HepG2 (cell line): ENCODE results near the gene VEZF1. TPM values are rescaled to one million over a fixed set of nuclear protein-coding genes. Genes with fewer than 3 reads are reported as not detected.

Experiments used
- ATAC-seq: fragments of 200-7000 bp; cut with Tn5 transposase; 3 replicates; pipeline ENCODE4 v1.9.1; 2020; ENCODE audit warnings: mild to moderate bottlenecking, moderate library complexity
- BruUV-seq: library from RNA; stranded (reverse); fragments of 400-500 nt; replicated peaks from 2 replicates; lab custom pipeline; 2021; lab: Mats Ljungman, UMichigan
- CTCF ChIA-PET: fragments of 300-600 bp; formaldehyde crosslinking; extraction: SDS; loops from one replicate; lab custom pipeline; 2021; ENCODE audit warnings: low total read pairs, inconsistent platforms, low intra/inter-chr PET ratio; lab: Yijun Ruan, JAX
- POLR2A ChIA-PET: fragments of 350-600 bp; sonication (Branson Sonifier 250); formaldehyde crosslinking; loops from one replicate; lab custom pipeline; 2020; ENCODE audit warnings: antibody characterized with exemption, inconsistent platforms; lab: Yijun Ruan, JAX
- DNase-seq: peaks from one replicate; pipeline ENCODE4 v3.0.0-alpha.2; 2015; ENCODE audit warnings: low spot score
- FAIRE-seq: peaks from 3 replicates; lab custom pipeline; 2011; peaks lifted over from hg19 to GRCh38; lab: Jason Lieb, UNC
- H2AFZ ChIP-seq: one replicate; pipeline ENCODE4 v1.6.1; 2011; ENCODE audit warnings: low read length, inconsistent platforms
- H3K27ac ChIP-seq: fragments of 300-600 bp; 3 replicates; pipeline ENCODE4 v1.8.0; 2011; ENCODE audit warnings: mixed run types, mild to moderate bottlenecking, mixed read lengths, low read length, inconsistent platforms; ENCODE audit not compliant: insufficient read depth; ENCODE audit errors: extremely low read length
- H3K27me3 ChIP-seq, 2 experiments: fragments of 200-600 bp in 1 of 2; 2 replicates in 1 of 2; 3 replicates in 1 of 2; pipeline versions ENCODE4 v1.6.0 to v1.8.0; 2011; ENCODE audit warnings: low read length in 2 of 2, mild to moderate bottlenecking in 2 of 2, moderate library complexity in 2 of 2, inconsistent platforms in 1 of 2; ENCODE audit not compliant: insufficient read depth in 2 of 2, control insufficient read depth in 1 of 2
- H3K36me3 ChIP-seq, 2 experiments: fragments of 200-600 bp in 1 of 2; replicated peaks in 1 of 2; 2 replicates in 1 of 2; 3 replicates in 1 of 2; pipeline versions ENCODE4 v1.5.1 to v1.8.0; 2011; ENCODE audit warnings: low read length in 2 of 2, inconsistent platforms in 1 of 2; ENCODE audit not compliant: insufficient read depth in 2 of 2, control insufficient read depth in 1 of 2
- H3K4me1 ChIP-seq: 2 replicates; pipeline ENCODE4 v1.5.1; 2012; ENCODE audit warnings: low read length, inconsistent platforms; ENCODE audit not compliant: insufficient read depth
- H3K4me2 ChIP-seq: 2 replicates; pipeline ENCODE4 v1.6.0; 2011; ENCODE audit warnings: low read depth, low read length, inconsistent platforms
- H3K4me3 ChIP-seq, 3 experiments: fragments of 200-600 bp in 1 of 3; sonication (generic), shearing (Covaris generic) in 1 of 3; replicated peaks in 1 of 3; 2 replicates each; pipeline ENCODE4 v1.5.1; 2011 to 2016; ENCODE audit warnings: low read length in 3 of 3, inconsistent platforms in 2 of 3, low read depth in 2 of 3, mild to moderate bottlenecking in 2 of 3, control low read depth in 1 of 3, mixed read lengths in 1 of 3; ENCODE audit not compliant: insufficient read depth in 1 of 3
- H3K79me2 ChIP-seq: one replicate; pipeline ENCODE4 v1.6.1; 2011; ENCODE audit warnings: low read length, inconsistent platforms; ENCODE audit not compliant: insufficient read depth
- H3K9ac ChIP-seq: 2 replicates; pipeline ENCODE4 v1.6.0; 2011; ENCODE audit warnings: mild to moderate bottlenecking, low read depth, low read length, inconsistent platforms; ENCODE audit not compliant: insufficient read depth
- H3K9me3 ChIP-seq: 2 replicates; pipeline ENCODE4 v1.5.1; 2012; ENCODE audit warnings: mild to moderate bottlenecking, low read length
- H4K20me1 ChIP-seq: 2 replicates; pipeline ENCODE4 v1.6.0; 2011; ENCODE audit warnings: inconsistent platforms, mild to moderate bottlenecking, low read length, moderate library complexity; ENCODE audit not compliant: insufficient read depth
- CAMTA2 ChIP-seq: sonication (generic); formaldehyde crosslinking; IDR thresholded peaks from 2 replicates; pipeline ENCODE4 v1.4.0; 2020; ENCODE audit warnings: mild to moderate bottlenecking, missing genetic modification reagents, borderline replicate concordance
- CEBPG ChIP-seq: IDR thresholded peaks from 2 replicates; pipeline ENCODE4 v1.6.1; 2016
- MED13 ChIP-seq: sonication (generic); formaldehyde crosslinking; IDR thresholded peaks from 2 replicates; pipeline ENCODE4 v1.5.0; 2020; ENCODE audit warnings: missing genetic modification reagents
- MIER3 ChIP-seq: IDR thresholded peaks from 2 replicates; pipeline ENCODE4 v1.6.1; 2016; ENCODE audit warnings: missing compliant biosample characterization, borderline replicate concordance
- MYC ChIP-seq: sonication (generic); formaldehyde crosslinking; IDR thresholded peaks from 2 replicates; pipeline ENCODE4 v1.9.0; 2021; ENCODE audit warnings: missing genetic modification reagents, borderline replicate concordance
- PLSCR1 ChIP-seq: sonication (generic); formaldehyde crosslinking; IDR thresholded peaks from 2 replicates; pipeline ENCODE4 v1.5.0; 2020; ENCODE audit warnings: missing genetic modification reagents, mild to moderate bottlenecking, borderline replicate concordance
- RFXAP ChIP-seq: sonication (generic); formaldehyde crosslinking; IDR thresholded peaks from 2 replicates; pipeline ENCODE4 v1.4.0; 2020; ENCODE audit warnings: missing genetic modification reagents, borderline replicate concordance
- SMAD3 ChIP-seq: sonication (generic); formaldehyde crosslinking; IDR thresholded peaks from 2 replicates; pipeline ENCODE4 v1.4.0; 2020; ENCODE audit warnings: missing genetic modification reagents
- SMARCE1 ChIP-seq: fragments of 450-650 bp; IDR thresholded peaks from 2 replicates; pipeline ENCODE4 v1.6.1; 2017; ENCODE audit warnings: borderline replicate concordance
- WGBS: methylation state at CpG from one replicate; pipeline ENCODE4 v1.1.6; 2017; ENCODE audit warnings: low lambda C conversion rate; 5-methylcytosine and 5-hydroxymethylcytosine counted together
- in situ Hi-C: cut with HindIII; loops from 2 replicates; pipeline ENCODE4 v1.10.0; 2017; ENCODE audit warnings: low pct_unique_long_range_greater_than_20kb; ENCODE audit not compliant: extremely low pct_ligation_motif_present
- intact Hi-C: fragments of 100-400 bp; cut with micrococcal nuclease; formaldehyde crosslinking; loops from one replicate; pipeline ENCODE4 v1.10.0; 2022; ENCODE audit not compliant: unreplicated experiment
- polyA plus RNA-seq, 8 experiments: library from polyadenylated mRNA; depleted of rRNA in 3 of 8; stranded (reverse) in 7 of 8; unstranded in 1 of 8; fragments of >200 nt; fragmentation: Illumina TruSeq in 4 of 8; extraction: Trizol in 4 of 8; gene quantifications; 2 replicates each; pipeline versions ENCODE4 v1.2.1 to v1.2.3, GENCODE V29; 2011 to 2016; ENCODE audit warnings: low read depth in 4 of 8, missing spikeins in 1 of 8, mixed read lengths in 1 of 8; ENCODE audit not compliant: insufficient read depth in 1 of 8
- total RNA-seq, 5 experiments: library from RNA; depleted of rRNA; stranded (reverse); fragments of >200 nt; fragmentation: Illumina TruSeq; extraction: Trizol; gene quantifications; 2 replicates each; pipeline ENCODE4 v1.2.3, GENCODE V29; 2016; ENCODE audit warnings: low read depth in 1 of 5

Gene VEZF1
- total and polyA plus RNA-seq, 2 of the 13 experiments (the other 11 are each of a cell fraction or from before 2014, with no cell fraction given) = 45.9 to 49.7 TPM

- Histone ChIP-seq H2AFZ (no peak overlapping the region), H4K20me1 (no peaks in the 10 kb centered on the region), H3K9me3 (no peaks in the 10 kb centered on the region), H3K79me2 (no peaks in the 10 kb centered on the region), H3K9ac (no peak overlapping the region), H3K4me1 (peaks cover 27% of the 10 kb centered on the region), H3K27me3 (peaks cover 3 to 33% of the 10 kb centered on the region in 2 experiments; a peak in 4 of 5 replicates), H3K4me3 (no peak overlapping the region), H3K4me2 (no peak overlapping the region), H3K27ac (no peak overlapping the region), H3K36me3 (no peaks in the 10 kb centered on the region)
- no peak for FAIRE-seq
- no peak for TF ChIP-seq SMAD3 (CRISPR knock-in tag)
- no peak for TF ChIP-seq CEBPG (CRISPR knock-in tag)
- no peak for TF ChIP-seq PLSCR1
- TF ChIP-seq MED13 (CRISPR knock-in tag) = no peak
- TF ChIP-seq CAMTA2 = no peak
- no peak for TF ChIP-seq RFXAP (CRISPR knock-in tag)
- no peak for TF ChIP-seq MYC (CRISPR knock-in tag)
- no peak for TF ChIP-seq MIER3
- TF ChIP-seq SMARCE1 = no peak
- BruUV-seq = no TSS peak
- DNase-seq = no peak
- no peak for ATAC-seq
- 52% methylated on average over 5 of the region's 5 CpGs for WGBS
- ChIA-PET POLR2A (interaction anchor here (0.7 to 1.7 kb wide), 3 partner anchors 9 to 74 kb away, joined by 3 to 5 read pairs (median 4); no protein-coding TSS in a partner anchor), CTCF (no interaction called here)
- in situ Hi-C loops = no loop called here
- intact Hi-C loops = no loop called here
These were observed 21.8 kb downstream of the VEZF1 start for GRCh38 chr17:57966246-57966645.
